ENCODE measurements around the gene NGFR. TPM values are rescaled to one million over a fixed set of nuclear protein-coding genes. Genes with fewer than 3 reads are reported as not detected.

The NGFR gene
- total RNA-seq, 1 donor from 2014 or later, result 334 TPM

- DNase-seq (ENCODE audit: low read depth, low spot score), result no peak
- peaks cover 48% of the 10 kb centered on the region for H3K4me1 Mint-ChIP-seq
- peaks cover 7% of the 10 kb centered on the region for H3K36me3 Mint-ChIP-seq (ENCODE audit: low read depth)
- no peak overlapping the region for H3K27ac Mint-ChIP-seq (ENCODE audit: unreplicated experiment)
- TF ChIP-seq CTCF (conservative IDR thresholded peaks at IDR 0.05), result no peak
- H3K4me3 Mint-ChIP-seq, result no peak overlapping the region
- H3K27me3 Mint-ChIP-seq (ENCODE audit: low read depth), result peaks cover 6% of the 10 kb centered on the region
- no peaks in the 10 kb centered on the region for H3K9me3 Mint-ChIP-seq
These were observed 15.6 kb downstream of the NGFR start for GRCh38 chr17:49510720-49511110.

- Mint-ChIP-seq H3K27ac (ENCODE audit: unreplicated experiment) (no peak overlapping the region), H3K36me3 (ENCODE audit: low read depth) (peaks cover 10% of the 10 kb centered on the region), H3K4me3 (no peak overlapping the region), H3K4me1 (peaks cover 53% of the 10 kb centered on the region), H3K27me3 (ENCODE audit: low read depth) (peaks cover 11% of the 10 kb centered on the region), H3K9me3 (no peaks in the 10 kb centered on the region)
- TF ChIP-seq CTCF (conservative IDR thresholded peaks at IDR 0.05), result no peak
- no peak for DNase-seq (ENCODE audit: low read depth, low spot score)
These were observed 16.7 kb downstream of the NGFR start for GRCh38 chr17:49511810-49512209.

- no peak for DNase-seq (ENCODE audit: low read depth, low spot score)
- H3K27me3 Mint-ChIP-seq (ENCODE audit: low read depth), result peaks cover 14% of the 10 kb centered on the region
- TF ChIP-seq CTCF (conservative IDR thresholded peaks at IDR 0.05), result no peak
- H3K4me1 Mint-ChIP-seq, result peaks cover 48% of the 10 kb centered on the region
- peaks cover 10% of the 10 kb centered on the region for H3K36me3 Mint-ChIP-seq (ENCODE audit: low read depth)
- H3K9me3 Mint-ChIP-seq, result no peaks in the 10 kb centered on the region
- no peak overlapping the region for H3K4me3 Mint-ChIP-seq
- no peak overlapping the region for H3K27ac Mint-ChIP-seq (ENCODE audit: unreplicated experiment)
These were observed 17.4 kb downstream of the NGFR start for GRCh38 chr17:49512296-49513043.

GRCh38 chr17:49513044-49513395 lies 17.9 kb downstream of the NGFR start:
- no peak for DNase-seq (ENCODE audit: low read depth, low spot score)

GRCh38 chr17:49513641-49514040 lies 18.5 kb downstream of the NGFR start:
- peaks cover 10% of the 10 kb centered on the region for H3K36me3 Mint-ChIP-seq (ENCODE audit: low read depth)
- no peaks in the 10 kb centered on the region for H3K9me3 Mint-ChIP-seq
- peaks cover 16% of the 10 kb centered on the region for H3K27me3 Mint-ChIP-seq (ENCODE audit: low read depth)
- peak overlapping the region; percentile 78 for H3K27ac Mint-ChIP-seq (ENCODE audit: unreplicated experiment)
- TF ChIP-seq CTCF (conservative IDR thresholded peaks at IDR 0.05), result no peak
- no peak overlapping the region for H3K4me3 Mint-ChIP-seq
- no peak for DNase-seq (ENCODE audit: low read depth, low spot score)
- H3K4me1 Mint-ChIP-seq, result peaks cover 36% of the 10 kb centered on the region

More at GRCh38 chr17:49513044-49513395, 17.9 kb downstream of the NGFR start:
- Mint-ChIP-seq H3K4me1 (peaks cover 43% of the 10 kb centered on the region), H3K4me3 (no peak overlapping the region), H3K36me3 (ENCODE audit: low read depth) (peaks cover 10% of the 10 kb centered on the region), H3K9me3 (no peaks in the 10 kb centered on the region), H3K27me3 (ENCODE audit: low read depth) (peaks cover 14% of the 10 kb centered on the region), H3K27ac (ENCODE audit: unreplicated experiment) (no peak overlapping the region)
- no peak for TF ChIP-seq CTCF (conservative IDR thresholded peaks at IDR 0.05)

Measured in neural crest cell (in vitro differentiated cells).